ENCODE results near the gene ASB4.

Gene ASB4

DNA sequence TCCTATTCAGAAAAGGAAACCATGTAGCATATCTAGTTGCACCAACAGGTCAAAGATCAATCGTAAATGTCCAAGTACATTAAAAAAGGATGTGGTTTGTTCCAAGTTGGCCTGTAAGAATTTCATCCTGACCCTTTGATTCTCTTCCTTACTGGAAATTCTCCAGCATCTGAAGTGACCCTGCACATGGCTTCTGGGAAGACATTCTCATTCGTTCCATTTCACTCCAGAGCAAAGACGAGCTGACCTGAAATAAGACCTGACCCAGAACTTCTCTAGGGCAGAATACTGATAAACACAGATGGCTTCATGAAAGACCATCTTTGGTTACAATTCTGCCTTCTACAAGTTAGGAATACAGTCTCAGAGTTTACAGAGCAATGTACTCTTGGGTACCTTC, 39.8 kb downstream of the ASB4 start:
- DNase-seq (ENCODE audit: low read depth, low spot score) = no peak
- H3K27ac ChIP-seq (ENCODE audit: low read length) = no peak overlapping the region
- no peaks in the 10 kb centered on the region for H3K27me3 ChIP-seq (ENCODE audit: control insufficient read depth, insufficient read depth, low read length)
- H3K36me3 ChIP-seq (ENCODE audit: control insufficient read depth, insufficient read depth, low read length) = no peaks in the 10 kb centered on the region
- H3K4me1 ChIP-seq (ENCODE audit: control insufficient read depth, insufficient read depth, low read length) = no peaks in the 10 kb centered on the region
- no peak overlapping the region for H3K4me3 ChIP-seq (ENCODE audit: low read length)
- H3K9me3 ChIP-seq (ENCODE audit: control insufficient read depth, insufficient read depth, low read length) = no peaks in the 10 kb centered on the region
- no CpG with 5 or more reads among the region's 3 CpGs for WGBS (ENCODE audit: insufficient coverage, insufficient read length)

DNA sequence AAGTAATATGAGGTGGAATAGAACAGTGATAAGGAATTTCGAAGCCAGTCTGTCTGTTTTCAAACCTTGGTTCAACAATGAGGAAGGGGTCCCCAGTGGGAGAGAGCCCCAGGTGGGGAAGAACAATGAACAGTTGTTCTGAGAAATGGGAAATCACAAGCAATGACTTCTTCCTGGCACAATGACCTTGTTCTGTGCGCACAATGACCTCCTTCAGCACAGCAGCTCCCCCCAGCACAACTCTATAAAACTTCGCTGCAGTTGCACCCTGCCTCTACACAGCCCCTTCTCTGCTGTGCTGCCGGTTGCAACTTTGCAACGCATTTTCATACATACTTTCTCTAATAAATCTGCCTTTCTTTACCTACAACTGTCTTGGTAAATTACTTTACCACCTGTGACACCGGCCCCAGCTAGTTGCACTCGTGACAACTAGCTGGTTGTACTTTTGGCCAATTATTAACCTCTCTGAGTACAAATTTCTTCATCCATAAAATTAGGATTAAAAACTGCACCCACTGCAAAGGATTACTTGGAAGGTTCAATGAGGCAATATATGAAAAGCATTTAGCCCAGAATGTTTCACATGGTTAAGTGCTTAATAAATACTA, 40.5 kb downstream of the ASB4 start:
- Histone ChIP-seq H3K4me1 (ENCODE audit: control insufficient read depth, insufficient read depth, low read length) (no peaks in the 10 kb centered on the region), H3K27ac (ENCODE audit: low read length) (no peak overlapping the region), H3K27me3 (ENCODE audit: control insufficient read depth, insufficient read depth, low read length) (no peaks in the 10 kb centered on the region), H3K4me3 (ENCODE audit: low read length) (no peak overlapping the region), H3K9me3 (ENCODE audit: control insufficient read depth, insufficient read depth, low read length) (no peaks in the 10 kb centered on the region), H3K36me3 (ENCODE audit: control insufficient read depth, insufficient read depth, low read length) (no peaks in the 10 kb centered on the region)
- DNase-seq (ENCODE audit: low read depth, low spot score) = no peak
- WGBS (ENCODE audit: insufficient coverage, insufficient read length) = no CpG with 5 or more reads among the region's 7 CpGs

GRCh38 chr7:95527033-95527775, 41.5 kb downstream of the ASB4 start:
- no peaks in the 10 kb centered on the region for H3K36me3 ChIP-seq (ENCODE audit: control insufficient read depth, insufficient read depth, low read length)
- no peak overlapping the region for H3K4me3 ChIP-seq (ENCODE audit: low read length)
- H3K9me3 ChIP-seq (ENCODE audit: control insufficient read depth, insufficient read depth, low read length) = no peaks in the 10 kb centered on the region
- no peaks in the 10 kb centered on the region for H3K27me3 ChIP-seq (ENCODE audit: control insufficient read depth, insufficient read depth, low read length)
- H3K4me1 ChIP-seq (ENCODE audit: control insufficient read depth, insufficient read depth, low read length) = no peaks in the 10 kb centered on the region
- peak; percentile 50 for DNase-seq (ENCODE audit: low read depth, low spot score)
- WGBS (ENCODE audit: insufficient coverage, insufficient read length) = no CpG with 5 or more reads among the region's 5 CpGs
- no peak overlapping the region for H3K27ac ChIP-seq (ENCODE audit: low read length)

- no peak overlapping the region for H3K27ac ChIP-seq (ENCODE audit: low read length)
- WGBS (ENCODE audit: insufficient coverage, insufficient read length) = no CpG with 5 or more reads among the region's 23 CpGs
- DNase-seq (ENCODE audit: low read depth, low spot score) = no peak
Observed at GRCh38 chr7:95527776-95528250, 42.1 kb downstream of the ASB4 start.

GRCh38 chr7:95529701-95530100, 44.0 kb downstream of the ASB4 start:
- H3K4me1 ChIP-seq (ENCODE audit: control insufficient read depth, insufficient read depth, low read length) = no peaks in the 10 kb centered on the region
- DNase-seq (ENCODE audit: low read depth, low spot score) = no peak

More at GRCh38 chr7:95527776-95528250, 42.1 kb downstream of the ASB4 start:
- no peaks in the 10 kb centered on the region for H3K9me3 ChIP-seq (ENCODE audit: control insufficient read depth, insufficient read depth, low read length)
- H3K4me1 ChIP-seq (ENCODE audit: control insufficient read depth, insufficient read depth, low read length) = no peaks in the 10 kb centered on the region
- no peaks in the 10 kb centered on the region for H3K36me3 ChIP-seq (ENCODE audit: control insufficient read depth, insufficient read depth, low read length)
- H3K4me3 ChIP-seq (ENCODE audit: low read length) = no peak overlapping the region
- H3K27me3 ChIP-seq (ENCODE audit: control insufficient read depth, insufficient read depth, low read length) = no peaks in the 10 kb centered on the region

GRCh38 chr7:95530881-95531280, 45.1 kb downstream of the ASB4 start:
- WGBS (ENCODE audit: insufficient coverage, insufficient read length) = no CpG with 5 or more reads among the region's 1 CpG
- Histone ChIP-seq H3K9me3 (ENCODE audit: control insufficient read depth, insufficient read depth, low read length) (no peaks in the 10 kb centered on the region), H3K27ac (ENCODE audit: low read length) (no peak overlapping the region), H3K27me3 (ENCODE audit: control insufficient read depth, insufficient read depth, low read length) (no peaks in the 10 kb centered on the region), H3K36me3 (ENCODE audit: control insufficient read depth, insufficient read depth, low read length) (no peaks in the 10 kb centered on the region), H3K4me3 (ENCODE audit: low read length) (no peak overlapping the region), H3K4me1 (ENCODE audit: control insufficient read depth, insufficient read depth, low read length) (no peaks in the 10 kb centered on the region)
- no peak for DNase-seq (ENCODE audit: low read depth, low spot score)

More at GRCh38 chr7:95529701-95530100, 44.0 kb downstream of the ASB4 start:
- no peaks in the 10 kb centered on the region for H3K36me3 ChIP-seq (ENCODE audit: control insufficient read depth, insufficient read depth, low read length)
- no peaks in the 10 kb centered on the region for H3K27me3 ChIP-seq (ENCODE audit: control insufficient read depth, insufficient read depth, low read length)
- WGBS (ENCODE audit: insufficient coverage, insufficient read length) = no CpG with 5 or more reads among the region's 1 CpG
- H3K9me3 ChIP-seq (ENCODE audit: control insufficient read depth, insufficient read depth, low read length) = no peaks in the 10 kb centered on the region
- no peak overlapping the region for H3K4me3 ChIP-seq (ENCODE audit: low read length)
- H3K27ac ChIP-seq (ENCODE audit: low read length) = no peak overlapping the region

DNA sequence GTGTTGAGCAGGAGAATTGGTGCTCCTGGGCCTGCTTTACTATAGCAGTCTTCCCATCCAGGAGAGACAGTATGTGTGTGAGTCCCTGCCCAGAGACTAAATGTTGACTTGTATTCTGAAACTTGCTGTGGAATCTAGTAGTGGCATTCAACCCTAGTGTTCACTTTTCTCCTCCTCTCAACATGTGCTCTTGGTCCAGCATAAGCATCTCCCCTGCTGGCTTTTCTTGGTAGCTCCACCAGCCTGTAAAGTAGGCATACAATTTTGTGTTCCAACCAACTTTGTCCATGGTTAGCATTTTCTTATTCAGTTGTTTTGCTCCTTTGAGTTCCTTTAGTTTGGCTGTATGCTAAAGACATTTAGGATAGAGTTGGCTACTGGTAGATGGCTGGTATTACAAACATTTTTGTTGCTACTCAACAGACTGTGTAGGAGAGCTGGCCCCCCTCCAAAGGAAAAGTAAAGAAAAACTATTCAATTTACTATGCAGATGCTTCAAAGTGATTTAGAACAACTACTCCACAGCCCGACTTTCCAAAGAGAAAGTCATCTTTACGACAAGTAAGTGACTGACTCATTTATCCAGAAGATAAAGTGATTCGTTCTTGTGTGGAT, 46.0 kb downstream of the ASB4 start:
- no CpG with 5 or more reads among the region's 3 CpGs for WGBS (ENCODE audit: insufficient coverage, insufficient read length)

DNA sequence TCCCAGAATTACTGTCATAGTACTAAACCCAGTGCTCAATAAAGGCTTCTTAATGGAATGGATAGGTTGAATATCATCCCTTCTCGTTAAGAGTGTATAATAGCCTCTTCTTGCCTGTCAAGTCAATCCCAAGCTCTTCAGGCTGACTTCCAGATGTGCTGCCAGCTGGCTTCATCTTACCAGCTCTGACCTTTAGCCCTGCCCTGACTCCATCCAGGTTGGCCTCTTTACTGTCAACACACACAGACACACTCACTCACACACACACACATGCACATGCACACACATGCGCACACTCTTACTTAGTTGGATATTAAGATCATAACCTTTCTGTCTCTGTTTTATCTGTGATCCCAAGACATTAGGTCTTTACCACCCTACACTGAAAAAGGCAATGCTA, 49.1 kb downstream of the ASB4 start:
- DNase-seq (ENCODE audit: low read depth, low spot score) = no peak
- no peaks in the 10 kb centered on the region for H3K27me3 ChIP-seq (ENCODE audit: control insufficient read depth, insufficient read depth, low read length)
- H3K27ac ChIP-seq (ENCODE audit: low read length) = no peak overlapping the region
- H3K4me1 ChIP-seq (ENCODE audit: control insufficient read depth, insufficient read depth, low read length) = no peaks in the 10 kb centered on the region
- no CpG with 5 or more reads among the region's 2 CpGs for WGBS (ENCODE audit: insufficient coverage, insufficient read length)
- H3K4me3 ChIP-seq (ENCODE audit: low read length) = no peak overlapping the region
- H3K36me3 ChIP-seq (ENCODE audit: control insufficient read depth, insufficient read depth, low read length) = no peaks in the 10 kb centered on the region
- no peaks in the 10 kb centered on the region for H3K9me3 ChIP-seq (ENCODE audit: control insufficient read depth, insufficient read depth, low read length)

More for the DNA sequence above, 46.0 kb downstream of the ASB4 start:
- H3K4me3 ChIP-seq (ENCODE audit: low read length) = no peak overlapping the region
- H3K27ac ChIP-seq (ENCODE audit: low read length) = no peak overlapping the region
- no peaks in the 10 kb centered on the region for H3K27me3 ChIP-seq (ENCODE audit: control insufficient read depth, insufficient read depth, low read length)
- H3K4me1 ChIP-seq (ENCODE audit: control insufficient read depth, insufficient read depth, low read length) = no peaks in the 10 kb centered on the region
- no peaks in the 10 kb centered on the region for H3K36me3 ChIP-seq (ENCODE audit: control insufficient read depth, insufficient read depth, low read length)
- no peak for DNase-seq (ENCODE audit: low read depth, low spot score)
- no peaks in the 10 kb centered on the region for H3K9me3 ChIP-seq (ENCODE audit: control insufficient read depth, insufficient read depth, low read length)

DNA sequence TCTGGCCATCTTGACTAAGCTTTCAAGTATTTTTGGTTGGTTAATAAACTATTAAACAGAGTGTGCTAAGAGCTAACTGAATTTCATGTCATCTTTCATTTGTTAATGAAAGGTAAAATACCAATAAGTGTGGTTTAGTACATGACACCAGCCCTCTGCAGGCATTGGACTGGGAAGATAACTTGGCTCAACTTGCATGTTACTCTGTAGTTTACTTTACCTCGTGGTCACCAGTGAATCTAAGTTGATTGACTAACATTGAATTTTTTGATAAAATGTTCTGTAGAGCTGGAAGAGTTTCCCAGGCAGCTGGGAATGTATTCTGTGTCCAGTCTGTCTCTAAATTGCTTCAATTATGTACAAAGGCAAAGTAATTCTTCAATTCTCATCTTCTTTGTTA, 49.9 kb downstream of the ASB4 start:
- no peaks in the 10 kb centered on the region for H3K9me3 ChIP-seq (ENCODE audit: control insufficient read depth, insufficient read depth, low read length)
- H3K4me1 ChIP-seq (ENCODE audit: control insufficient read depth, insufficient read depth, low read length) = no peaks in the 10 kb centered on the region
- no peak overlapping the region for H3K4me3 ChIP-seq (ENCODE audit: low read length)
- no CpG with 5 or more reads among the region's 1 CpG for WGBS (ENCODE audit: insufficient coverage, insufficient read length)
- no peak for DNase-seq (ENCODE audit: low read depth, low spot score)
- no peaks in the 10 kb centered on the region for H3K36me3 ChIP-seq (ENCODE audit: control insufficient read depth, insufficient read depth, low read length)
- no peaks in the 10 kb centered on the region for H3K27me3 ChIP-seq (ENCODE audit: control insufficient read depth, insufficient read depth, low read length)
- H3K27ac ChIP-seq (ENCODE audit: low read length) = no peak overlapping the region

DNA sequence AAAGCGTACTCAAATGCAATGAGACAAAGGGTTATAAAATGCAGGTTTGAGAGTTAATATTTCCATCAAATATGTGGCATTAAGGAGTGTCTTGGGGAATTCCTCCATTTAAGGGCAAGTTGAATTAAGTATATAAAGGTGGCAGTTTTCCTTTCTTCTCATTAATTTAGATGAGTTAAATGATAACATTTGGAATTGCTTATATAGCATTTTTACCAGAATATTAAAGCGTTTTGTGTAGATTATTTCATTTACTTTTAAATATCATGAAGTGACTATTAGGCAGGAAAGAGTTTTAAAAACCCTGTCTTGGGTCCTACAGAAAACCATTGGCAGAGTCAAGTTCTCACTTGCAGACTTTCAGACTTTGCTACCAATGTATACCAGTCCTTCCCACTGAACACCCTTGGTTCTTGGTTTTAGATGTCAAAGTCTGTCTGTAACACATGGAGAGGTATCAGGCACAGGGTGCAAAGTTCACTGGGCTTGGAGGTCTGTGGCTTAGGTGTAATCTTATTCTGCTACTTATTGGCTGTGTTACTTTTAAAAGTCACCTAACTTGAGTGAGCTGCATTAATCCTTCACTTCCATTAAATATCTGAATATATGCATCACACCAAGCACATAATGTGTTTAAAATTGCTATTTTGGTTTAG, 51.0 kb downstream of the ASB4 start:
- no peak for DNase-seq (ENCODE audit: low read depth, low spot score)
- WGBS (ENCODE audit: insufficient coverage, insufficient read length) = no CpG with 5 or more reads among the region's 2 CpGs
- H3K36me3 ChIP-seq (ENCODE audit: control insufficient read depth, insufficient read depth, low read length) = no peaks in the 10 kb centered on the region
- H3K27me3 ChIP-seq (ENCODE audit: control insufficient read depth, insufficient read depth, low read length) = no peaks in the 10 kb centered on the region
- no peaks in the 10 kb centered on the region for H3K4me1 ChIP-seq (ENCODE audit: control insufficient read depth, insufficient read depth, low read length)
- no peak overlapping the region for H3K27ac ChIP-seq (ENCODE audit: low read length)
- no peak overlapping the region for H3K4me3 ChIP-seq (ENCODE audit: low read length)
- H3K9me3 ChIP-seq (ENCODE audit: control insufficient read depth, insufficient read depth, low read length) = no peaks in the 10 kb centered on the region

Measured in iPS DF 6.9 (cell line).